ENCODE data around the gene PSAPL1.

Gene PSAPL1

DNA sequence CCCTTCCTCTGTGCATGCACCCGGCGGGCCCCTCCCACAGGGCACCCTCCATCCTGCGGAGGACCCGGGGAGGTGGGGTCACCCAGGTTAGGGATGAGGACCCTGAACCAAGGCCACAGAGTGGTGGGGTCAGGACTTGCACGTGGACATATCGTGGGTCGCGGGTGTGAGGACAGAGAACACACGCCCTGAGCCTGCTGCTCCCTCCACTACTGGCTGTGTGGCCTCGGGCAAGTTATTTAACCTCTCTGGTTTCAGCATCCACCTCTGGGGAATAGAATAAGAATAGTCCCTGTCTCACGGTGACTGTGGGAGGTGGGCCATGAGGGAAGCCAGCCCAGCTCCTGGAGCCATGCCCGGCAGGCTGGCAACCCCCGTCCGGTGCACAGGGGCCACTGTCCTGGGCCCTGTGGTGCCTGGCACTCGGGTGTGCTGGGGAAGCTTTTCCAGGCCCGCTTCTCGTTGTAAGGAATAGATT lies 5.1 kb downstream of the PSAPL1 start:
- DNase-seq, result no peak

DNA sequence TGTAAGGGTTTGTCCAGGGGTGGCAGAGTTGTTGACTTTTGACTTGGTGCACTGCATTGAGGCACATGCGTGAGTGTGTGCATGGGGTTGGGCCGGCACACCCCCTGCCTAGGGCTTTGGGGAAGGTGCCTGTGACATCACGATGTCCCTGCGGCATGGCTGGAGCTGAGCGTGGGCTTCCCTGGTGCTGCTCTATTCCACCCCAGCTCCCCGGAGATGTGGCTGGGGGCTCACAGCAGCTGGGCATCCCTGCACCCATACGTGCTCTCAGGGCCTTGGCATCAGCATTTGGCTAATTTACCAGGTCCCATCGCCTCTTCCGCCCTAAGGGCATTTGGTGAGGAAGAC lies 5.7 kb downstream of the PSAPL1 start:
- DNase-seq, result no peak

DNA sequence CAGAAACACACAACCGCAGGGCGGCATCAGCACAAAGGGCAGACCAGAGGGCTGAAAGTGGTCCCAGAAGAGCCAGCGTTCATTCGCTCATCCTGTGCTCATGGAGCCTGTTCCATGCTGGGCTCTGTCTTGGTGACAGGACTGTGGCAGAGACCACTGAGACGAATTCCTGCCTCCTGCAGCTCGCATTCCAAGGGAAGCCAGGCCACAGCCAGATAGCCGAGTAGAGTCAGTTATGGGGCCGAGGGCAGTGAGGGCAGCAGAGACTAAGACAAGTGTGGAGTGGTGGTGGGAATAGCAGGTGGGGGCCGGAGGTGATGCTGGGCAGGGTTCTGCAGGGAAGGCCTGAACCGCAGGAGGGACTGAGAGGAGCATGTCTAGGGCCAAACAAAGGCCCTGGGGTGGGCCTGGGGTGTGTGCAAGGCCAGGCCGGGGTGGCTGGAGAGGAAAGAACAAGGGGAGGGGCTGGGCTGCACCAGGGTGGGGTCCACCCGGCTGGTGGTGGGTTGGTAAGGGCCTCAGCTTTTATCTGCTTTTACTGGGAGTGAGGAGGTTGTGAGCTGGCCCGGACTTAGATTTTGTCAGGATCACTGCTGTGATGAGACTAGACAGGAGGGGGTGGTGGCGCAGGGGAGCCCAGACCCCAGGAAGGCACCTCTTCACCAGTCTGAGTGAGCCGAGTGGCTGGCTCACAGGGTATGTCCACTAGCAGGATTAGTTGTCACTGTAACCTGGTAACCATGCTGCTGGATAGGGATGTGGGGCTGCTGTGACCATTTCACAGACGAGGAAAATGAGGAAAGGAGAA lies 6.3 kb downstream of the PSAPL1 start:
- DNase-seq, result no peak

DNA sequence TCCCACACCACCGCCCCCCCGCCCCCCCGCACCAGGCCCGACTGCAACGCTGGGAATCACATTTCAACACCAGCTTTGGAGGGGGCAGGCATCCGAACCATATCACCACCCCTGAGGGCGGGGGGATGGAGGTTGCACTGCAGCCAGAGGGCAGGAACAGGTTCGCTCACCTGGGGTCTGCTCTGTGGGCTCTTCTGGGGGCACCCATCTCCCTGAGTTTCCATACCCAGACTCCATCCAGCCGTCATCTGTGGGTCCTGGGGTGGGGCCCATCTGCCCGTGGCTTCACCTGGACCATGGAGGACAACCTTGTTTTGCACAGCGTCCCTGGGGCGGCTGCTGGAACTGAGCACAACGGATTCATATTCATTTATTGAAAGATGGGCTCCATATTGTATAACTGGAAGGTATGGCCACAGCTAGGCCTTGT lies 6.9 kb downstream of the PSAPL1 start:
- no peak for DNase-seq

DNA sequence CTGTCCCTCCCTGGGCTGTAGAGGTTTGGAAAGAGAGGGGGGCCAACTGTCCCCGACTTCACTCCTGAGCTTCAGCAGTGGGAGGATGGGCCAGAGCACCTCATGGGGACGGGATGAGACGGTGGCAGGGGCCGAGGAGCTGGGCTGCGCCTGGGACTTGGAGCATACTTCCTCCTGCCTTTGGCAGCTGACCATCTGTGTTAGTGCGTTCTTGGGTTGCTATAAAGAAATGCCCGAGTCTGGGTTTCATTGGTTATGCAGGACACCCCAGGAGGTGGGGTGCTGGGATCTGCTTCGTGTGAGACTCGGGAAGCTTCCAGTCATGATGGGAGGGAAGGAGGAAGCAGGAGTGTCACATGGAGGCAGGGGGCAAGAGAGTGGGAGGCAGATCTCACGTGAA lies 7.4 kb downstream of the PSAPL1 start:
- DNase-seq, result no peak

DNA sequence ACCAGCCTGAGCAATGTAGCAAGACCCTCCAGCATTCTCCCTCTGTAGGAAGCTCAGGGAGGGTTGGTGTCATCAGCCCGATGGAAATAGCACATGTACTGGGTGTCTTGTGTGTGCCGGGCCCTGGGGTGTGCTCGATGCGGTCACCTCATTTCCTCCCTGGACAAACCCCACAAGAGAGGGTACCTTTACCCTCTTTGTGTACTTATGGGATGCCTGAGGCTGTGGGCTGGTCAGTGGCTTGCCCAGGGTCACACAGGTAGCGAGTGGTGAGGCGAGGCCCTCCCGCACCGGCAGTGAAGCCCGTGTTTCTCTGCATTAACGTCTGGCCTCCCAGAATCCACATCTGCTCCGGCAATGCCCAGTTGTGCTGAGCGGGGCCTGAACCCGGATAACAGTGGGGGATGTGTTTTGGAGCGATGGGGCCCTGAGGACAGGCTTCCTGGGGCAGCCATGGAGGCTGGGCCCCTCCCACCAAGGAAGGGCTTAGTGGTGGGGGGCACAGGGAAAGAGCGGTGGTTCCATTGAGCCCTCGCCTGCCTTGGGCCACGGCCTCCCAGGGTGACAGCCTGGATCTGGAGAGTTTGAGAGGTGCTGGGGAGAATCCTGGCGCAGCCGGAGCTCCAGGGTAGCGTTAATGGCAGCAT lies 8.1 kb downstream of the PSAPL1 start:
- no peak for DNase-seq

DNA sequence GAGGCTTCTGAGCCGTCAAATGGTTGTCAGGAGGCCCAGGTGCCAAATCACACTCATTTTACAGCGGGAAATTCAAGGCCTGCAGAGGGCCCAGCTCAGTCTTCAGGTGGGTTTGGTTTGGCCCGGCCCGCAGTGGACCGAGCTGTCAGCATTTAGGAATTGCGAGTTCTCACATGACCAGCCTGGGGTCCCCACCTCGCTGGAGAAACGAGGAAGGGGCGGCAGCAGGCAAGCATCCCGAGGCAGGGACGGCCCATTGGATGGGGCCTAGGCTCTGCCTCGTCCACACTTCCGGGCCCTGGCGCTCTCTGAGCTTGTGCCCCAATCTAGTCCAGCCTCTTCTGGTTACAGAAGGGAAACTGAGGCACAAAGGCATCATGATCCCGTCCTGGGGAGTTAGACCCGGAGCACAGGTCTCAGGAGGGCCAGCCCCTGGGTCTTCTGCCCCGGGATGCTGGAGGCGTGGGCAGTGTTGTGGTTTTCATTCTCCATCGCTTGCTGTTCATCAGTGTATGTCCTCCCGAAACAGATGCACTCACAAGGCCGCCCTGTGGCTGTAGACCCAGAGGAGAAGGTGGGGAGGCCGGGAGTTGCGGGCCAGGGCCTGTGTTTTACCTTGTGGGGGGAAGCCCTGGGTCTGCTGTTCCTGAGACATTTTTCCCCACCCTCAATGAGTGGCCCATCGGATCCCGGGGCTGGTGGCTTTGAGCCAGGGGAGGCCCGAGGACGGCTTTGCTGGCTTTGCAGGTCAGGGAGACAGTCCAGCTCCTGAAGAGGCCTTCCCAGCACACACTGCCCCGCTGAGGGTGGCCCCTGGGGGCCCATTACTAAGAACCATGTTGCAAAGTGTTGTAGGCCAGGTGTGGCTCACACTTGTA lies 8.9 kb downstream of the PSAPL1 start:
- DNase-seq, result no peak

DNA sequence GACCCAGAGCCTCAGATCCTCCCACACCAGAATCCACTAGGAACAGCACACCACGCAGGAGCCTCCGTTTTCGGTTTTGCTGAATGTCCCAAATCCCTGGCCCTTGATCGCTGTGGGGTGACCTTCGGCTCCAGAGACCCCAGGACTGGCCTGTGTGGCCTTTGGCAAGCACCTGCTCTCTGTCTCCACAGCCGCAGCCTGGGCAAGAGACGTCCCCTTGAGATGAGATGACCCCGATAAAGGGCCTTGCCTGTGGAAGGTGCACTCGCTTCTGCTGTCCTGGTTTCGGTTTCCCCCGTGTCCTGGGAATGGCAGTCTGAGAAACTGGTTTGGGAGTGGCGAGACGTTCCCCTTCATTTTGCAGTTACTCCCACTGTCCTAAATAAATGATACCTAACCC lies 9.6 kb downstream of the PSAPL1 start:
- DNase-seq, result no peak

DNA sequence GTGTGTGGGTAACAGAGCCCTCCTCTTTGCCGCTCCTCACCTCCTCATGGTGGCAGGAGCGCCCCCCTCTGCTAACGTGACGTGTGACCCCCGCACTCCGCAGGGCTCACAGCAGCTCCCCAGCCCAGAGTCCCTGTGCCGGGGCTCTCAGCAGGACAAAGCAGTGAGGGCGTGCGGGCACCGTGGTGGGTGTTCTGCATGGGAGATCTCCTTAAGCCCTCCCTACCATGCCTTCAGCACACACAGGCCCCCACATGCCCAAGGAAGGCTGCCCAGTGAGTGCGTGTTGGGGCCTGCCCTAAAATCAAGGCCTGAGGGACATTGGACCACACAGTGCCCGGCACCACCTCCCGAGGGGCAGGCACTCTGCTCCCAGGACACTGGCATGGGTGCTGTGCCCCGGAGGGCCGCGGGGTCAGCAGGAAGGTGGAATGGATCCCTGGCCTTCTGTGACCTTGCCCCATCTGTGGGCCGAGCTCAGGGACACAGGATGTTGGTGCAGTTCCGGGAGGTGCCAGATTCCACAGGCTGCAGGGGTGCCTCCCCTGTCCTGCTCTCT lies 10.1 kb downstream of the PSAPL1 start:
- DNase-seq, result no peak

DNA sequence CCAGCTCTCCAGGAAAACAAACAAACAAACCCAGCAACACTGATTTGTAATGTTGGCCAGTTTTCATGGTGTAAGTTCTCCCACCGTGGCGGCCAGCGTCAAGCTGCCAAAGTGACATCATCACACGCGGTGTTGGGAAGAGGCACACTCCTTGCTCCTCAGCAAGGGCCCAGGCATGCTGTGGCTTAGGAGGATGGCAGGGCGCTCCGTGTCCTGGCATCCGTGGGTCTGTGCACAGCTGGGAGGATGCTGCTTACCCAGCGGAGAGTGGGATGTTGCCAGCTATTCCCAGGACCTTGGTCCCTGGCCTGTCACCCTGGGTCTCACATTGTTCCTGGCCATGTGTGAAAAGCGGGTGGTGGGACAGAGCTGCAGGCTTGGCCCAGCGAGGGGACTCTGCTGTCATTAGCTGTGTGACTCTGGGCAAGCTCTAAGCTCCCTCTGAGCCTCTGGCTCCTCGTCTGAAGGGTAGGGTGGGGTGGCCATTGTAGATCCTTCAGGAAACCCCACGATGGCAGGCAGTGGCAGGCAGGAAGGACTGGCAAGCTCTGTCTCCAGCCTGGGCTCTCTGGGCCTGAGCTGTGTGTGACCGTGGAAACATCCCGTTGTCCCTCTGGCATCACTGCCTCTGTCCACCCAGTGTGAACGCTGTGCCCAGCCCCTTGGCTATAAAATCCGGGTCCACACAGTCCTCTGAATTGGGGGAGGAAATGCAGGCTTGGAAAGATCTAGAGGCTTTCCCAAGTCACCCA lies 10.8 kb downstream of the PSAPL1 start:
- DNase-seq, result no peak

DNA sequence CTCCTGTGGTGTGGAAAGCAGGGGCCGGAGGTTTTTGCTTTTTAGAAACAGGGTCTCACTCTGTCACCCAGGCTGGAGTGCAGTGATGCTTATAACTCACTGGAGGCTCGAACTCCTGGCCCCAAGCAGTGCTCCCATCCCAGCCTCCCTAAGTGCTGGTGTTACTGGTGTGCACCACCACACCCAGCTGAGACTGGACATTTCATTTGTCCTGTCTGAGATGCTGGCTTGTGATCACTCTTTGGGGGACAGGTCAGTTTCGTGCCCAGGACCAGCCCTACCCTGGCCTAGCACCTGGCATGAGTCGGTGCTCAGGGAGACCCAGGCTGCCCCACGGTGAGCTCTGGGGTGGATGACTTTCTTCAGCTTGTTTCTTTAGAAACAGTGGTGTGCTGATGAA lies 11.3 kb downstream of the PSAPL1 start:
- no peak for DNase-seq

DNA sequence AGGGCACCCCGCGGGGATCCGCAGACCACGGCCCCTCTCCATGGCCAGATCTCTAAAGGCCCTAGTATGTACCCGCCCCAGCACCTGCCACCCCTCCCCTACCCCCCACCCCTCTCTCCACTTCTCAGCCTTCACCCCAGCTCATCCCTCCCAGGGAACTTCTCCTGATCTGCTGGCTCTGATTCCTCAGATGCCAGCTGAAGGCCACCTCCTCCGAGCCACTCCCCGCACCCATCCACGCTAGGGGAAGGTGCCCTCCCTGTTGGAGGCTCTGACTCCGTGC lies 11.9 kb downstream of the PSAPL1 start:
- DNase-seq, result no peak

DNA sequence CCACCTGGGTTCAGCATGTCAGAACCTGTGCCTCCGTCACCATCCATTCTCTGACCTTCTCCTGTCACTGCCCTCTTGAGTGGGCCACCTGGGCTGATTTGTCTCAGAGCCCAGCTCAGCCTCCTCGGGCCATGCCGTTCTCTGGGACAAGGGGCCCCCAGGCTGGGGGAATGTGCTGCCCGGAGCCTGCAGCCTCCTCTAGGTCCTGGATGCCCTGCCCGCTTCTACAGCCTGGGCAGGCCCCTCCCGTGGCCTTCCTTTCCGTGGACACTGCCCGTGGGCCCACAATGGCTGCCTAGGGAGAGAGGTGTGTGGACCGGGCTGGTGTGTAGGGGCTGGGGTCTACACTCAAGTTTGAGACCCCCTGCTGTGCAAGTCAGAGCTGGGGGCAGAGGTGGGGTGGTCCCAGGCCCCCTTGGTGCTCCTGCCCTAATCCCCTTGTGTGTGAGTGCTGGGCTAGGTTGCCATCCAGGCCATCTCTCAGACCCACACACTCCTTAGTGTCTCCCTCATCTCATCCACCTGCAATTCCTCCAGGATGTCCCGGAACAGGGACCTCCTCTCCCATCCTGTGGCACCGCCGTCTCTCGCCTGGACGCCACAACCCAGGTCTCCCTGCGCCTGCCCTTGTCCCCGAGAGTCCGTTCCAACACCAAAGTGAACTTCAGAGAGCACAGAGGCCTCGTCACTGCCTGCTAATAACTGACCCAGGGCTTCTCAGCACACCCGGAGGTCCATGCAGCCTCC lies 12.4 kb downstream of the PSAPL1 start:
- DNase-seq, result no peak

DNA sequence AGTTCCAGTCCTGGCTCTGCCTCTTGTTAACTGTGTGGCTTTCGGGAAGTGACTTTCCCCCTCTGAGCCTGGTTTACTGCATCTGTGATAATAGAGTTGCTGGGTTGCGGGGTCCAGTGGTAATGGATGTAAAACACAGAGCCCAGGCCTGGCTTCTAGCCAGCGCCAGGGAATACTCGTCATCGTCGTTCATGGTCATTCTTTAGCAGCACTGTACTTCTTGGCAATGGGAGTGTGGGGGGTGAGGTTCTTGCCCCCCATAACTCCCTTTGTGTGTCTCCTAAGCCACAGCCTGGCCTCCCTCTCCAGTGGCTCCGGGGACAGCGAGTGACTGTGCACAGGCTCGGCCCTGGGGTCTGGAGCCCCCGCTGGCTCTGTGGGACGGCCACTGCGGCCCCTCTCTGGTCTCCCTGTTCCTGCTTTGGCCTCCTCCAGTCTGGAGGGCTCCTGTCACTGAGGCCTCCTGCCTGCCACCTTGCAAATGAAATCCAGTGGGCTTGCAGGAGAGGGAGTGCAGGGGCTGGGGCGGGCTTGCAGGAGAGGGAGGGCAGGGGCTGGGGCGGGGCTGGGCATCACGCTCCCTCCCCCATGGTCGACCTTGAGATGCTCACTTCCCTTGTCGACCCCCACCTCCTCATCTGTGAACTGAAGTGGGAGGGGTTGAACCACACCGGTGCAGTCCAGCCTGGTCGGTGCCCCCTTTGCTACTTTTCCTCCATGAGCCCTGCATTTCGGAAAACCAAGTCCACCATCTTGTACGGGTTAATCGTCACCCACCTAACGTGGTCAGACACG lies 13.2 kb downstream of the PSAPL1 start:
- peak in 1 of 2 experiments; percentile 5 for DNase-seq

DNA sequence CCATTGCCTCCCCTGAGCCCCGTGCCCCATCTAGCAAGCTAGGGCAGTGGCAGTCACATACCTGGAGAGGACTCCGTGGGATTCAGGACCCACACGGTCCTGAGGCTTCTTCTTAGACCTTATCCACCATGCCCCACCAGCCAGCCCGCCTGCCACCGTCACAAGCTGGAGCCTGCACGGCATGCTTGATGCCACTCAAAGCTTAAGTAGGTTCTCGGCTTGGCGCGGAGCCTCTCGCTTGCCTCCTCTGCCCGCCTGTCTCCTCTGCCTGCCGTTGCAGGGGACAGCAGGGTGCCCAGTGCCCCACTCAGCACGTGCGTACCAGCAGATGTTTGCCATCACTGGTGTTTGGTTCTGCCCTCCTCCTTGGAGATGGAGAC lies 14.1 kb downstream of the PSAPL1 start:
- DNase-seq, result peak in 1 of 2 experiments; percentile 1

DNA sequence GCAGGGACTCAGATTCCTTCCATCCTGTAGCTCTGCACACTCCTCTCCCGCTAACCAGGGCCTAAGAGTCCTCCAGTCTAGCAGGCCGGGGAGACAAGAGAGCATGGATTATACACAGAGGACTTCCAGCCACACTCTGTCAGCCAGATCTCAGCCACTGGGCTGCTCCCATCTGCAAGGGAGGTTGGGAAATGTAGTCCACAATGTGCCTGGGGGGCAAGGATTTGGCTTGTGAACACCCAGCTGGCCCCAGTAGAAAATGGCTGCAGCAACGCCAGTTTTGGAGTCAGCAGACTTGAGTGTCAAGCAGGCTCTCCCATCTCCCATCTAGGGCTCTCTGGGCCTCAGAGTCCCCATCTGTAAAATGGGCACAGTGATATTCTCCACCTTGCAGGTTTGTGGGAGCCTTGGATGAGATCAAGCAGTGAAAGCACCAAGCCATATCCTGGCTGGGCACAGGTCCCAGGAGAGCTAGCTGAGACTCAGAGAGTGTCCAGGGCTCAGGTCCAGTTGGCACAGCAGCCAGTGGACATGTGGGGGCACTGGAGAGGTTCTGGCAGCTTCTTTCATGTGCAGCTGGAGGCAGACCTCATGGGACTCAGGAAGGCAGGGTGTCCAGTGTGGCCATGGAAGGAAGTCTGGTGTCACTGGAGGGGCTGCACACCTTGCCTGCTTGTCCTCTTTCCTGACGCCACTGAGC lies 14.6 kb downstream of the PSAPL1 start:
- peak in 1 of 2 experiments; percentile 7 for DNase-seq

DNA sequence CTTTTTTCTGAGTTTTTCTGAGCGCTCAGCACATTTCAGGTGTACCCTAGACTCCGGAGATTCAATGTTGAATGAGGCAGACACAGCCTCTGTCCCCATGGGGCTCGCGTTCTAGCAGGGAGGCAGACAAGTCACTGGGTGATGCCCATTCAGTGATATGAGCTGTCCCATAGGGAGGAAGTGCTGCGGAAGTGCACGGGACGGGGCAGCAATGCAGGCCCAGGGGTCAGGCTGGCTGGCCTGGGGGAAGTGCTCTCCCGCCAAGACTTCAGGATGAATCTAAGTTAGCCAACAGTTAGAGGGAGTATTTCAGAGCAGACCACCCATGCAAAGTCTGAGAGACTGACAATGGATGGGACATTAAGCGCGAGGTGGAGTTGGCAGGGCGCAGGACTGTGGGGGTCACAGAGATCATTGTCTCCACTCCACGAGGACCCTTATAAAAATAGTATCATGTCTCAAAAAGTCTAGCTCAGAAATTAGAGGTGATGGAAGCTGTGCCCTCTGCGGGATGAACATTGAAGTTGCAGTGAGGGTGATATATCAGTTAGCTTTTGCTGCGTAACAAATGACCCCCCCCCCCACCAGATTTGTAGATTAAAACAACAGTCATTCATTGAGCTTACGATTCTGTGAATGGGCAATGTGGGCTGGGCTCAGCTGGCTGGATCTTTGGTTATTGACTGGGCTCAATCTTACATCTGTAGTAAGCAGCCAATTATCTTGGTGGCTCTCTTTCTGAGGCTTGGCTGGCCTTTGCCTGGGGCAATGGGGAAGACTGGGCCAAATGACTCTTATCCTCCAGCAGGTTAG lies 16.4 kb downstream of the PSAPL1 start:
- no peak for DNase-seq

DNA sequence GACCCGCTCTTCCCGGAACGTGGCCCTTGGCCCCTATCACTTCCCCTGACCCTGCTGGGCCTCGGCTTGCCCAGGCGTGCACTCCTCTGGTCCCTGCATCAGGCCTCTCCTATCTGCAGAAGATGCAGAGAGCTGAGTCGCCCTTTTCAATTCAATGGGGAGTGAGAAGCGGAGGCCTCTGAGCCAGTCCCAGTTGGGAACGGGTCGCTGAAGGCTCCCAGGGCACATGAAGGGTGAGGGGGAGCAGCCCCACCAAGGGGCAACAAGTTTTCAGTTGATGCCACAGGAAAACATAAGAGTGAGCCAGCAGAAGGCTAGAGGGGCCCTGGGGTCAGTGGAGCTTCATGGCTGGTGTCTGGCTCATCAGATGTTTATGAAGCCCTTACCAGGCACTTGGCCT lies 17.1 kb downstream of the PSAPL1 start:
- no peak for DNase-seq

DNA sequence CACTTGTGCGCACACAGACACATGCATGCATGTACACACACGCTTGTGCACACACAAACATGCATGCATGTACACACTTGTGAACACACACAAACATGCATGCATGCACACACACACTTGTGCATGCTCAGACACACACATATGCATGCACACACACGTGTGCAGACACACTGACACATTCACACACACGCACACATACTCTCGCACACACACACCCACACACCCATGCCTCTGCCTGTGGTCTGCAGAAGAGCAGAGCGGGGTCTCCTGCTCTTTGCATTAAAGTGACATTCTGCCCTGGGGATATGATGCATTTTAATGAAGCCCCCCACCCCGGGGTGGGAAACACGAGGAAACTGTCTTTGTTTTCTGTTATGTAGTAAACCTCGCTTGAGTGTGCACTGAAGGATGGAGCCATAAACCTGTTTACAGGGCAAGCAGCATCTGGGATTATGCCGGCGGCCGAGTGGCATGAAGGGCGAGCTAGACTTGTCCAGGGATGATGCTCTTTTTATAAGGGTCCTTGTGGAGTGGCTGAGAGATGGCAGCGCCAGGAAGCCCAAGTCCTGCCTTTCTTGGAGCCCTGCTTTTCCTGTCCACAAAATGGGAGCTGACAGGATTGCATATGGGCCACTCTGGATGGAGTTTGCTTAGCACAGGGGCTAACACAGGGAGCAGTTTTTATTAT lies 17.8 kb downstream of the PSAPL1 start:
- no peak for DNase-seq
